Measurements from ENCODE around the gene SLC13A3. TPM values are rescaled to one million over a fixed set of nuclear protein-coding genes. Genes with fewer than 3 reads are reported as not detected.
A peak's percentile ranks its signal among the peaks of the same experiment; 100 is the strongest.

The SLC13A3 gene
- total RNA-seq, 1 experiment from 2014 or later, result 17.5 TPM

- Histone ChIP-seq H3K27me3 (ENCODE audit: insufficient read depth, low read length) (no peaks in the 10 kb centered on the region), H4K91ac (ENCODE audit: insufficient read length, low read depth, low read length) (no peak overlapping the region), H2BK20ac (ENCODE audit: low read depth, low read length, poor library complexity, severe bottlenecking) (no peak overlapping the region), H2AFZ (ENCODE audit: low read length) (no peak overlapping the region), H3K79me2 (ENCODE audit: insufficient read depth, low read length) (no peaks in the 10 kb centered on the region), H3K9ac (ENCODE audit: extremely low read depth, insufficient read length, low read length) (no peak overlapping the region), H4K20me1 (ENCODE audit: control insufficient read depth, insufficient read depth, insufficient read length) (no peaks in the 10 kb centered on the region), H2BK15ac (ENCODE audit: low read depth, low read length) (no peak overlapping the region), H3T11ph (ENCODE audit: low read length) (no peak overlapping the region), H2BK5ac (ENCODE audit: insufficient read length, low read length) (no peak overlapping the region), H3K4me1 (ENCODE audit: insufficient read depth, low read length) (no peaks in the 10 kb centered on the region; the same call in 1 of the 2 replicates), H3K79me1 (ENCODE audit: insufficient read depth, low read depth, low read length, poor library complexity, severe bottlenecking) (no peaks in the 10 kb centered on the region), H3K4me2 (ENCODE audit: insufficient read depth, insufficient read length, low read length) (no peak overlapping the region), H3K14ac (ENCODE audit: insufficient read depth, low read length) (no peak overlapping the region), H4K5ac (ENCODE audit: insufficient read length, low read depth, low read length) (no peak overlapping the region), H3K4ac (ENCODE audit: low read depth, low read length) (no peak overlapping the region), H3K27ac (ENCODE audit: insufficient read length, low read depth, low read length) (no peak overlapping the region), H3K23ac (ENCODE audit: insufficient read length, low read depth, low read length) (no peak overlapping the region), H2BK120ac (ENCODE audit: low read depth, low read length, poor library complexity, severe bottlenecking) (no peak overlapping the region), H2BK12ac (ENCODE audit: insufficient read length, low read depth, low read length) (no peak overlapping the region), H3K9me3 (ENCODE audit: control insufficient read depth, low read depth, low read length) (no peaks in the 10 kb centered on the region), H4K8ac (replicated peaks; ENCODE audit: insufficient read length, low read depth, low read length) (no peak overlapping the region), H3K18ac (ENCODE audit: insufficient read length, low read depth, low read length) (no peak overlapping the region), H3K56ac (ENCODE audit: insufficient read length, low read depth, low read length) (no peak overlapping the region), H3K23me2 (ENCODE audit: insufficient read length, low read depth, low read length, poor library complexity, severe bottlenecking) (no peaks in the 10 kb centered on the region), H2AK5ac (ENCODE audit: insufficient read length, low read length) (no peak overlapping the region)
- Mint-ChIP-seq H3K4me3 (no peak overlapping the region), H3K36me3 (ENCODE audit: insufficient read depth in 1 of 3, low read depth in 3 of 3) (peaks cover 6 to 16% (median 15%) of the 10 kb centered on the region in 3 experiments), H3K27ac (peak overlapping the region in 2 of 3 experiments; percentile 39 to 58; a peak in 3 of 7 replicates), H3K9me3 (peaks cover 9 to 12% of the 10 kb centered on the region in 2 experiments; a peak in 4 of 5 replicates), H3K27me3 (ENCODE audit: low read depth) (peaks cover 3% of the 10 kb centered on the region; the same call in 1 of the 2 replicates), H3K4me1 (peaks cover 30 to 34% of the 10 kb centered on the region in 2 experiments)
- no CpG with 5 or more reads among the region's 8 CpGs for WGBS (ENCODE audit: extremely low coverage, insufficient read length, low lambda C conversion rate)
- no peak for TF ChIP-seq CTCF (conservative IDR thresholded peaks at IDR 0.05)
- no peak for DNase-seq
Observed at GRCh38 chr20:46631212-46631869, 19.9 kb downstream of the SLC13A3 start.

All from H9 (cell line).